H9 (cell line): ENCODE measurements around the gene NLGN3. TPM values are rescaled to one million over a fixed set of nuclear protein-coding genes. Genes with fewer than 3 reads are reported as not detected.

Source experiments
- DNase-seq: peaks from one replicate; pipeline ENCODE4 v3.0.0-alpha.2; 2017
- H2AFZ ChIP-seq: one replicate; pipeline ENCODE4 v1.6.1; 2013; ENCODE audit warnings: mild to moderate bottlenecking, low read length, control low read depth, moderate library complexity
- H2AK5ac ChIP-seq: 2 replicates; pipeline ENCODE4 v1.6.1; 2013; ENCODE audit warnings: low read length, control low read depth, mixed read lengths; ENCODE audit not compliant: insufficient read length
- H2BK120ac ChIP-seq: one replicate; pipeline ENCODE4 v1.6.1; 2013; ENCODE audit warnings: low read depth, mild to moderate bottlenecking, low read length, control low read depth, inconsistent platforms; ENCODE audit not compliant: poor library complexity, severe bottlenecking
- H2BK12ac ChIP-seq: 2 replicates; pipeline ENCODE4 v1.6.1; 2013; ENCODE audit warnings: low read length, control low read depth, mixed read lengths, low read depth; ENCODE audit not compliant: insufficient read length
- H2BK15ac ChIP-seq: 2 replicates; pipeline ENCODE4 v1.6.1; 2013; ENCODE audit warnings: low read depth, low read length, control low read depth
- H2BK20ac ChIP-seq: one replicate; pipeline ENCODE4 v1.6.1; 2013; ENCODE audit warnings: low read depth, mild to moderate bottlenecking, low read length, control low read depth, inconsistent platforms; ENCODE audit not compliant: poor library complexity, severe bottlenecking
- H2BK5ac ChIP-seq: 2 replicates; pipeline ENCODE4 v1.6.1; 2013; ENCODE audit warnings: low read length, control low read depth, mixed read lengths; ENCODE audit not compliant: insufficient read length
- H3K14ac ChIP-seq: 2 replicates; pipeline ENCODE4 v1.6.1; 2013; ENCODE audit warnings: low read length, control low read depth; ENCODE audit not compliant: insufficient read depth
- H3K18ac ChIP-seq: 2 replicates; pipeline ENCODE4 v1.6.1; 2013; ENCODE audit warnings: low read depth, mild to moderate bottlenecking, mixed read lengths, low read length, control low read depth; ENCODE audit not compliant: insufficient read length
- H3K23ac ChIP-seq: 2 replicates; pipeline ENCODE4 v1.6.1; 2013; ENCODE audit warnings: low read length, control low read depth, mixed read lengths, low read depth; ENCODE audit not compliant: insufficient read length
- H3K23me2 ChIP-seq: 2 replicates; pipeline ENCODE4 v1.6.1; 2013; ENCODE audit warnings: low read depth, mild to moderate bottlenecking, mixed read lengths, low read length, control low read depth; ENCODE audit not compliant: insufficient read length, poor library complexity, severe bottlenecking
- H3K27ac ChIP-seq: 2 replicates; pipeline ENCODE4 v1.5.1; 2013; ENCODE audit warnings: low read length, control low read depth, mixed read lengths, low read depth; ENCODE audit not compliant: insufficient read length
- H3K27me3 ChIP-seq: 2 replicates; pipeline ENCODE4 v1.6.1; 2013; ENCODE audit warnings: low read length, control low read depth, inconsistent platforms; ENCODE audit not compliant: insufficient read depth
- H3K4ac ChIP-seq: 2 replicates; pipeline ENCODE4 v1.6.1; 2013; ENCODE audit warnings: low read depth, mild to moderate bottlenecking, control low read depth, inconsistent platforms, low read length, moderate library complexity
- H3K4me1 ChIP-seq: 2 replicates; pipeline ENCODE4 v1.6.1; 2013; ENCODE audit warnings: low read length, control low read depth, inconsistent platforms; ENCODE audit not compliant: insufficient read depth
- H3K4me2 ChIP-seq: 2 replicates; pipeline ENCODE4 v1.6.1; 2013; ENCODE audit warnings: low read length, control low read depth, mixed read lengths; ENCODE audit not compliant: insufficient read length, insufficient read depth
- H3K56ac ChIP-seq: 2 replicates; pipeline ENCODE4 v1.6.1; 2013; ENCODE audit warnings: low read depth, mild to moderate bottlenecking, mixed read lengths, low read length, control low read depth; ENCODE audit not compliant: insufficient read length
- H3K79me1 ChIP-seq: 2 replicates; pipeline ENCODE4 v1.6.1; 2013; ENCODE audit warnings: low read depth, mild to moderate bottlenecking, moderate library complexity, low read length, control low read depth, inconsistent platforms; ENCODE audit not compliant: insufficient read depth, poor library complexity, severe bottlenecking
- H3K79me2 ChIP-seq: 2 replicates; pipeline ENCODE4 v1.6.1; 2013; ENCODE audit warnings: low read length, control low read depth, inconsistent platforms; ENCODE audit not compliant: insufficient read depth
- H3K9ac ChIP-seq: 2 replicates; pipeline ENCODE4 v1.6.1; 2013; ENCODE audit warnings: low read length, control low read depth, mixed read lengths; ENCODE audit not compliant: insufficient read length; ENCODE audit errors: extremely low read depth
- H3K9me3 ChIP-seq: one replicate; pipeline ENCODE4 v1.6.1; 2013; ENCODE audit warnings: low read depth, low read length, inconsistent platforms; ENCODE audit not compliant: control insufficient read depth
- H3T11ph ChIP-seq: one replicate; pipeline ENCODE4 v1.6.1; 2013; ENCODE audit warnings: mild to moderate bottlenecking, low read length, control low read depth, inconsistent platforms
- H4K20me1 ChIP-seq: one replicate; pipeline ENCODE4 v1.6.1; 2013; ENCODE audit not compliant: control insufficient read depth, insufficient read length, insufficient read depth
- H4K5ac ChIP-seq: 2 replicates; pipeline ENCODE4 v1.6.1; 2013; ENCODE audit warnings: low read depth, mild to moderate bottlenecking, mixed read lengths, low read length, control low read depth; ENCODE audit not compliant: insufficient read length
- H4K8ac ChIP-seq: replicated peaks from 2 replicates; pipeline ENCODE4 v1.6.1; 2013; ENCODE audit warnings: low read length, control low read depth, mixed read lengths, low read depth; ENCODE audit not compliant: insufficient read length
- H4K91ac ChIP-seq: 2 replicates; pipeline ENCODE4 v1.6.1; 2013; ENCODE audit warnings: low read depth, mild to moderate bottlenecking, moderate library complexity, mixed read lengths, low read length, control low read depth; ENCODE audit not compliant: insufficient read length
- H3K27ac Mint-ChIP-seq, 3 experiments: 2 replicates in 2 of 3; 3 replicates in 1 of 3; pipeline ENCODE4 v1.8.0; 2020 to 2021; ENCODE audit warnings: mixed read lengths in 3 of 3, mild to moderate bottlenecking in 1 of 3, moderate library complexity in 1 of 3
- H3K27me3 Mint-ChIP-seq: 2 replicates; pipeline ENCODE4 v1.8.0; 2021; ENCODE audit warnings: low read depth, mild to moderate bottlenecking, moderate library complexity, mixed read lengths
- H3K36me3 Mint-ChIP-seq, 3 experiments: 2 replicates in 2 of 3; 3 replicates in 1 of 3; pipeline ENCODE4 v1.8.0; 2020 to 2021; ENCODE audit warnings: low read depth in 3 of 3, mixed read lengths in 3 of 3; ENCODE audit not compliant: insufficient read depth in 1 of 3
- H3K4me1 Mint-ChIP-seq, 2 experiments: 2 replicates each; pipeline ENCODE4 v1.8.0; 2020; ENCODE audit warnings: mixed read lengths in 2 of 2
- H3K4me3 Mint-ChIP-seq, 2 experiments: 2 replicates in 1 of 2; 3 replicates in 1 of 2; pipeline ENCODE4 v1.8.0; 2020 to 2021; ENCODE audit warnings: mild to moderate bottlenecking in 2 of 2, mixed read lengths in 2 of 2, moderate library complexity in 1 of 2
- H3K9me3 Mint-ChIP-seq, 2 experiments: 2 replicates in 1 of 2; 3 replicates in 1 of 2; pipeline ENCODE4 v1.8.0; 2020; ENCODE audit warnings: mild to moderate bottlenecking in 2 of 2, mixed read lengths in 2 of 2, moderate library complexity in 1 of 2
- WGBS: extraction: QIAGEN DNeasy Blood & Tissue Kit; methylation state at CpG from one replicate; pipeline ENCODE4 v1.1.7; 2013; ENCODE audit warnings: missing lambda C conversion rate, low lambda C conversion rate, mixed read lengths; ENCODE audit not compliant: insufficient read length; ENCODE audit errors: extremely low coverage; 5-methylcytosine and 5-hydroxymethylcytosine counted together
- total RNA-seq: library from RNA; stranded (reverse); gene quantifications from 2 replicates; pipeline ENCODE4 v1.2.1, GENCODE V29; 2021
- TF ChIP-seq, protein P1 (sequence below): fragments of 200-600 bp; sonication (generic); conservative IDR thresholded peaks from 3 replicates; pipeline ENCODE4 v1.8.0; 2021; ENCODE audit warnings: antibody characterized with exemption, mild to moderate bottlenecking

NLGN3 gene
- total RNA-seq, 1 experiment from 2014 or later = 3.6 TPM

DNA sequence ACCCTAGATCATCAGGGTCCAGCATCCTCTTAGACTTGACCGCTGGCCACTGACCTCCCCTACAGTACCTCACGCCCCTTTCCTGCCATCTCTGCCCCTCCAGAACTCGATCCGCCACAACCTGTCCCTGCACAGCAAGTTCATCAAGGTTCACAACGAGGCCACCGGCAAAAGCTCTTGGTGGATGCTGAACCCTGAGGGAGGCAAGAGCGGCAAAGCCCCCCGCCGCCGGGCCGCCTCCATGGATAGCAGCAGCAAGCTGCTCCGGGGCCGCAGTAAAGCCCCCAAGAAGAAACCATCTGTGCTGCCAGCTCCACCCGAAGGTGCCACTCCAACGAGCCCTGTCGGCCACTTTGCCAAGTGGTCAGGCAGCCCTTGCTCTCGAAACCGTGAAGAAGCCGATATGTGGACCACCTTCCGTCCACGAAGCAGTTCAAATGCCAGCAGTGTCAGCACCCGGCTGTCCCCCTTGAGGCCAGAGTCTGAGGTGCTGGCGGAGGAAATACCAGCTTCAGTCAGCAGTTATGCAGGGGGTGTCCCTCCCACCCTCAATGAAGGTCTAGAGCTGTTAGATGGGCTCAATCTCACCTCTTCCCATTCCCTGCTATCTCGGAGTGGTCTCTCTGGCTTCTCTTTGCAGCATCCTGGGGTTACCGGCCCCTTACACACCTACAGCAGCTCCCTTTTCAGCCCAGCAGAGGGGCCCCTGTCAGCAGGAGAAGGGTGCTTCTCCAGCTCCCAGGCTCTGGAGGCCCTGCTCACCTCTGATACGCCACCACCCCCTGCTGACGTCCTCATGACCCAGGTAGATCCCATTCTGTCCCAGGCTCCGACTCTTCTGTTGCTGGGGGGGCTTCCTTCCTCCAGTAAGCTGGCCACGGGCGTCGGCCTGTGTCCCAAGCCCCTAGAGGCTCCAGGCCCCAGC, 43.8 kb upstream of the NLGN3 start:
- Mint-ChIP-seq H3K4me1 (peaks cover 50 to 63% of the 10 kb centered on the region in 2 experiments), H3K27ac (peak overlapping the region in 1 of 3 experiments; percentile 31; a peak in 1 of 7 replicates)
- peak; percentile 39 for DNase-seq

More for the DNA sequence above, 43.8 kb upstream of the NLGN3 start:
- Histone ChIP-seq H4K91ac (no peak overlapping the region), H3K4ac (no peak overlapping the region), H3K79me1 (no peaks in the 10 kb centered on the region), H3K14ac (no peak overlapping the region), H3K4me1 (peaks cover 9% of the 10 kb centered on the region; the same call in 1 of the 2 replicates), H4K5ac (no peak overlapping the region), H3K9me3 (peaks cover 4% of the 10 kb centered on the region), H3K27ac (no peak overlapping the region), H3K18ac (no peak overlapping the region), H3K27me3 (no peaks in the 10 kb centered on the region; the same call in 1 of the 2 replicates), H3K23me2 (peaks cover 7% of the 10 kb centered on the region), H3K56ac (no peak overlapping the region), H2BK15ac (no peak overlapping the region), H4K8ac (no peak overlapping the region), H3K23ac (no peak overlapping the region), H2BK12ac (no peak overlapping the region), H3T11ph (no peak overlapping the region), H3K79me2 (no peaks in the 10 kb centered on the region), H2BK20ac (no peak overlapping the region), H4K20me1 (no peaks in the 10 kb centered on the region), H3K4me2 (no peak overlapping the region), H2AFZ (no peak overlapping the region), H2BK5ac (no peak overlapping the region), H3K9ac (no peak overlapping the region), H2BK120ac (no peak overlapping the region), H2AK5ac (no peak overlapping the region)
- TF ChIP-seq, protein P1, sequence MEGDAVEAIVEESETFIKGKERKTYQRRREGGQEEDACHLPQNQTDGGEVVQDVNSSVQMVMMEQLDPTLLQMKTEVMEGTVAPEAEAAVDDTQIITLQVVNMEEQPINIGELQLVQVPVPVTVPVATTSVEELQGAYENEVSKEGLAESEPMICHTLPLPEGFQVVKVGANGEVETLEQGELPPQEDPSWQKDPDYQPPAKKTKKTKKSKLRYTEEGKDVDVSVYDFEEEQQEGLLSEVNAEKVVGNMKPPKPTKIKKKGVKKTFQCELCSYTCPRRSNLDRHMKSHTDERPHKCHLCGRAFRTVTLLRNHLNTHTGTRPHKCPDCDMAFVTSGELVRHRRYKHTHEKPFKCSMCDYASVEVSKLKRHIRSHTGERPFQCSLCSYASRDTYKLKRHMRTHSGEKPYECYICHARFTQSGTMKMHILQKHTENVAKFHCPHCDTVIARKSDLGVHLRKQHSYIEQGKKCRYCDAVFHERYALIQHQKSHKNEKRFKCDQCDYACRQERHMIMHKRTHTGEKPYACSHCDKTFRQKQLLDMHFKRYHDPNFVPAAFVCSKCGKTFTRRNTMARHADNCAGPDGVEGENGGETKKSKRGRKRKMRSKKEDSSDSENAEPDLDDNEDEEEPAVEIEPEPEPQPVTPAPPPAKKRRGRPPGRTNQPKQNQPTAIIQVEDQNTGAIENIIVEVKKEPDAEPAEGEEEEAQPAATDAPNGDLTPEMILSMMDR = peak; percentile 35; the same call in 1 of the 3 replicates
- peaks cover 47% of the 10 kb centered on the region for H3K27me3 Mint-ChIP-seq
- peaks cover 69 to 71% of the 10 kb centered on the region in 2 experiments for H3K9me3 Mint-ChIP-seq
- H3K4me3 Mint-ChIP-seq = peak overlapping the region; percentile 1 to 47; a peak in 2 of 5 replicates
- WGBS = no CpG with 5 or more reads among the region's 31 CpGs
- H3K36me3 Mint-ChIP-seq = peaks cover 2 to 12% (median 9%) of the 10 kb centered on the region in 3 experiments; a peak in 5 of 7 replicates
